GM23248 (cell line): ENCODE measurements around the gene TMEM178B. TPM values are rescaled to one million over a fixed set of nuclear protein-coding genes. Genes with fewer than 3 reads are reported as not detected.

ENCODE experiments used
- DNase-seq: peaks from one replicate; pipeline ENCODE4 v3.0.0-alpha.2; 2015
- H2AFZ ChIP-seq: fragments of 200-600 bp; sonication (generic); 2 replicates; pipeline ENCODE4 v1.6.1; 2016; ENCODE audit warnings: antibody characterized with exemption
- H3F3A ChIP-seq: fragments of 200-600 bp; sonication (generic); 2 replicates; pipeline ENCODE4 v1.6.1; 2016; ENCODE audit warnings: mild to moderate bottlenecking, antibody characterized with exemption, mixed run types; ENCODE audit not compliant: insufficient read depth
- H3K27ac ChIP-seq: fragments of 200-600 bp; sonication (generic); 2 replicates; pipeline ENCODE4 v1.5.1; 2016; ENCODE audit warnings: mild to moderate bottlenecking
- H3K27me3 ChIP-seq: fragments of 200-600 bp; sonication (generic); replicated peaks from 2 replicates; pipeline ENCODE4 v1.6.1; 2016; ENCODE audit warnings: mild to moderate bottlenecking; ENCODE audit not compliant: insufficient read depth
- H3K36me3 ChIP-seq: fragments of 200-600 bp; sonication (generic); 2 replicates; pipeline ENCODE4 v1.6.1; 2016; ENCODE audit warnings: low read depth, mild to moderate bottlenecking
- H3K4me1 ChIP-seq: fragments of 200-600 bp; sonication (generic); 2 replicates; pipeline ENCODE4 v1.6.1; 2016; ENCODE audit warnings: mild to moderate bottlenecking; ENCODE audit not compliant: insufficient read depth
- H3K4me2 ChIP-seq: fragments of 200-600 bp; sonication (generic); one replicate; pipeline ENCODE4 v1.6.1; 2016; ENCODE audit warnings: mild to moderate bottlenecking; ENCODE audit not compliant: unreplicated experiment
- H3K4me3 ChIP-seq: fragments of 200-600 bp; sonication (generic); 2 replicates; pipeline ENCODE4 v1.5.1; 2016; ENCODE audit warnings: mild to moderate bottlenecking
- H3K79me2 ChIP-seq: fragments of 200-600 bp; sonication (generic); 2 replicates; pipeline ENCODE4 v1.6.1; 2016; ENCODE audit warnings: mild to moderate bottlenecking; ENCODE audit not compliant: insufficient read depth
- H3K9ac ChIP-seq: fragments of 200-600 bp; sonication (generic); 2 replicates; pipeline ENCODE4 v1.6.1; 2016; ENCODE audit warnings: mild to moderate bottlenecking
- H3K9me2 ChIP-seq: fragments of 200-600 bp; sonication (generic); 2 replicates; pipeline ENCODE4 v1.6.1; 2016; ENCODE audit warnings: mixed run types, mild to moderate bottlenecking, moderate library complexity; ENCODE audit not compliant: insufficient read depth
- H3K9me3 ChIP-seq: fragments of 200-600 bp; sonication (generic); one replicate; pipeline ENCODE4 v1.6.1; 2017; ENCODE audit warnings: low read depth
- H4K20me1 ChIP-seq: fragments of 200-600 bp; sonication (generic); 2 replicates; pipeline ENCODE4 v1.6.0; 2016; ENCODE audit not compliant: insufficient read depth
- EZH2 ChIP-seq: fragments of 200-600 bp; sonication (generic); IDR thresholded peaks from 2 replicates; pipeline ENCODE4 v1.6.1; 2018; ENCODE audit warnings: antibody characterized with exemption, mild to moderate bottlenecking; ENCODE audit not compliant: insufficient read depth, poor library complexity, severe bottlenecking
- EZH2phosphoT487 ChIP-seq: fragments of 200-600 bp; sonication (generic); IDR thresholded peaks from 2 replicates; pipeline ENCODE4 v1.6.1; 2018; ENCODE audit warnings: antibody characterized with exemption, moderate library complexity, mild to moderate bottlenecking, low read depth; ENCODE audit not compliant: insufficient read depth
- WGBS, 2 experiments: methylation state at CpG; one replicate each; pipeline ENCODE4 v1.1.6; 2015 to 2017; ENCODE audit warnings: low lambda C conversion rate in 2 of 2, low coverage in 1 of 2; ENCODE audit errors: missing lambda C conversion rate in 2 of 2; 5-methylcytosine and 5-hydroxymethylcytosine counted together
- in situ Hi-C: fragments of 300-500 bp; cut with MboI; formaldehyde crosslinking; loops from 2 replicates; pipeline ENCODE4 v1.15.0; 2020
- polyA plus RNA-seq: library from polyadenylated mRNA; unstranded; fragments of >200 nt; fragmentation: Nextera tagmentation; extraction: Ambion mirVana; gene quantifications from 2 replicates; pipeline ENCODE4 v1.2.1, GENCODE V29; 2016
- total RNA-seq: library from RNA; depleted of rRNA; stranded (reverse); fragments of >200 nt; shearing (Covaris generic); gene quantifications from 2 replicates; pipeline ENCODE4 v1.2.3, GENCODE V29; 2014

Gene TMEM178B
- total and polyA plus RNA-seq, 2 experiments from 2014 or later: 0.05 to 0.22 TPM

- H3K27ac ChIP-seq: no peak overlapping the region
- TF ChIP-seq EZH2phosphoT487 (no peak), EZH2 (no peak)
- H3F3A ChIP-seq: no peaks in the 10 kb centered on the region
- no peaks in the 10 kb centered on the region for H3K9me3 ChIP-seq
- DNase-seq: no peak
- in situ Hi-C loops: no loop called here
- no peak overlapping the region for H2AFZ ChIP-seq
- no peaks in the 10 kb centered on the region for H3K79me2 ChIP-seq
- no peak overlapping the region for H3K4me3 ChIP-seq
- no peaks in the 10 kb centered on the region for H4K20me1 ChIP-seq
- H3K9me2 ChIP-seq: no peaks in the 10 kb centered on the region
- WGBS, 2 experiments: 0 to 2% methylated on average over 2 of the region's 2 CpGs
- no peak overlapping the region for H3K9ac ChIP-seq
- no peaks in the 10 kb centered on the region for H3K27me3 ChIP-seq
- H3K4me2 ChIP-seq: no peak overlapping the region
- no peaks in the 10 kb centered on the region for H3K4me1 ChIP-seq
- H3K36me3 ChIP-seq: no peaks in the 10 kb centered on the region
Observed at GRCh38 chr7:141349804-141350203, 275.9 kb downstream of the TMEM178B start.

GRCh38 chr7:141351175-141351574 lies 277.3 kb downstream of the TMEM178B start:
- TF ChIP-seq EZH2phosphoT487: no peak
- TF ChIP-seq EZH2: no peak

GRCh38 chr7:141352955-141353354 lies 279.1 kb downstream of the TMEM178B start:
- H3K9me2 ChIP-seq: no peaks in the 10 kb centered on the region
- H3K9me3 ChIP-seq: no peaks in the 10 kb centered on the region
- in situ Hi-C loops: no loop called here
- H2AFZ ChIP-seq: no peak overlapping the region
- H3K4me3 ChIP-seq: no peak overlapping the region
- no peaks in the 10 kb centered on the region for H4K20me1 ChIP-seq
- H3F3A ChIP-seq: no peaks in the 10 kb centered on the region
- DNase-seq: no peak
- H3K9ac ChIP-seq: no peak overlapping the region
- no peaks in the 10 kb centered on the region for H3K79me2 ChIP-seq
- H3K4me2 ChIP-seq: no peak overlapping the region
- no peaks in the 10 kb centered on the region for H3K36me3 ChIP-seq
- no peaks in the 10 kb centered on the region for H3K4me1 ChIP-seq
- H3K27me3 ChIP-seq: no peaks in the 10 kb centered on the region
- 38 to 44% methylated on average over 3 of the region's 3 CpGs for WGBS, 2 experiments
- TF ChIP-seq EZH2: no peak
- no peak for TF ChIP-seq EZH2phosphoT487
- no peak overlapping the region for H3K27ac ChIP-seq

More at GRCh38 chr7:141351175-141351574, 277.3 kb downstream of the TMEM178B start:
- no peaks in the 10 kb centered on the region for H3K36me3 ChIP-seq
- H2AFZ ChIP-seq: no peak overlapping the region
- H3K9me2 ChIP-seq: no peaks in the 10 kb centered on the region
- no peak overlapping the region for H3K4me2 ChIP-seq
- no peaks in the 10 kb centered on the region for H4K20me1 ChIP-seq
- H3K4me3 ChIP-seq: no peak overlapping the region
- DNase-seq: no peak
- H3K27me3 ChIP-seq: no peaks in the 10 kb centered on the region
- H3K9me3 ChIP-seq: no peaks in the 10 kb centered on the region
- H3K9ac ChIP-seq: no peak overlapping the region
- H3K4me1 ChIP-seq: no peaks in the 10 kb centered on the region
- H3K79me2 ChIP-seq: no peaks in the 10 kb centered on the region
- H3K27ac ChIP-seq: no peak overlapping the region
- no peaks in the 10 kb centered on the region for H3F3A ChIP-seq
- WGBS, 2 experiments: 0 to 7% methylated on average over 3 of the region's 3 CpGs
- in situ Hi-C loops: no loop called here

- Histone ChIP-seq H3K27ac (no peak overlapping the region), H3K4me3 (no peak overlapping the region), H3K36me3 (no peaks in the 10 kb centered on the region), H3K27me3 (no peaks in the 10 kb centered on the region), H3K4me1 (no peaks in the 10 kb centered on the region), H2AFZ (no peak overlapping the region), H3K79me2 (no peaks in the 10 kb centered on the region), H3F3A (no peaks in the 10 kb centered on the region), H3K9me2 (no peaks in the 10 kb centered on the region), H3K9me3 (no peaks in the 10 kb centered on the region), H4K20me1 (no peaks in the 10 kb centered on the region), H3K4me2 (no peak overlapping the region), H3K9ac (no peak overlapping the region)
- no peak for TF ChIP-seq EZH2
- TF ChIP-seq EZH2phosphoT487: no peak
- DNase-seq: peak; percentile 45
- WGBS, 2 experiments: 0 to 20% methylated on average over 1 of the region's 1 CpG
- in situ Hi-C loops: no loop called here
Observed at GRCh38 chr7:141354251-141354650, 280.4 kb downstream of the TMEM178B start.

- Histone ChIP-seq H3K79me2 (no peaks in the 10 kb centered on the region), H3K4me1 (no peaks in the 10 kb centered on the region), H3K27me3 (no peaks in the 10 kb centered on the region), H3K27ac (no peak overlapping the region), H2AFZ (no peak overlapping the region), H3K4me3 (no peak overlapping the region), H3K9me3 (no peaks in the 10 kb centered on the region), H3K36me3 (no peaks in the 10 kb centered on the region), H3K9ac (no peak overlapping the region), H4K20me1 (no peaks in the 10 kb centered on the region), H3K9me2 (no peaks in the 10 kb centered on the region), H3F3A (no peaks in the 10 kb centered on the region), H3K4me2 (no peak overlapping the region)
- 0 to 4% methylated on average over 1 of the region's 1 CpG for WGBS, 2 experiments
- TF ChIP-seq EZH2: no peak
- no peak for TF ChIP-seq EZH2phosphoT487
- in situ Hi-C loops: no loop called here
- DNase-seq: peak; percentile 32
Observed at GRCh38 chr7:141355032-141355431, 281.2 kb downstream of the TMEM178B start.
